ENCODE data around the gene SLC2A6.

Gene SLC2A6

GRCh38 chr9:133477461-133477860 is 1.4 kb downstream of the SLC2A6 start:
- no peak for DNase-seq (ENCODE audit: low read depth)

GRCh38 chr9:133476941-133477340 is 2.0 kb downstream of the SLC2A6 start:
- no peak for DNase-seq (ENCODE audit: low read depth)

- no peak for DNase-seq (ENCODE audit: low read depth)
These were observed 2.6 kb downstream of the SLC2A6 start for GRCh38 chr9:133476036-133476931.

DNA sequence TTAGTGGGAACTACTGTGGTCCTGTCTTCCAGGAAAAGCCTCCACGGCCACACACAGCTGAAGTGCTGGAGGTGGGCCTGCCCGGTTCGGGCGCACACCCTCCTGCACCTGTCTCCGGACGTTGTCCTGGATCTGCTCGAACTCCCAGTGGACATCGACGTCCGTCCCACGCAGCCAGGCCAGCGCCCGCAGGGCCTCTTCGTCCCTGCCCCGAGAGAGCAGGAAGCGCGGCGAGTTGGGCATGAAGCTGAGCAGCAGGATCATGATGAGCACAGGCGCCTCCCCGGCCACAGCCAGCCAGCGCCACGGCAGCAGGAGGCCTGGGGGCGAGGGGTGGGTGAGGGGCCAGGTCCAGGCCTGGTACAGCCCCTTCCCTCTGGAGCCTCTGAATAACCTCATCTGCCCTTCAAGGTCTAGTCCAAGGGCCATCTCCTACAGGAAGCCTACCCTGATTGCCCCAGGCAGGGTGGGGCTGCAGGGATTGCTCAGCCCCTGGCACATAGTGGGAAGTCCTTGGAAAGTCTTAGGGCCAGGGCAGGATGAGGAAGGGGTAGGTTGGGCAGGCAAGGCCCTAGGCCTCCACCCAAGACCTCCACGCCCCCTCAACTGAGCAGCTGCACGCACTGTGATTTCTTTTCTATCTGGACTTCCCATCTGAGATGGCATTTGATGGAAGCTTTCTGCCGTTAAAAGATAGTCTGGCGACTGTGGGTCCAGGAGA is 3.4 kb downstream of the SLC2A6 start:
- no peak for DNase-seq (ENCODE audit: low read depth)

DNA sequence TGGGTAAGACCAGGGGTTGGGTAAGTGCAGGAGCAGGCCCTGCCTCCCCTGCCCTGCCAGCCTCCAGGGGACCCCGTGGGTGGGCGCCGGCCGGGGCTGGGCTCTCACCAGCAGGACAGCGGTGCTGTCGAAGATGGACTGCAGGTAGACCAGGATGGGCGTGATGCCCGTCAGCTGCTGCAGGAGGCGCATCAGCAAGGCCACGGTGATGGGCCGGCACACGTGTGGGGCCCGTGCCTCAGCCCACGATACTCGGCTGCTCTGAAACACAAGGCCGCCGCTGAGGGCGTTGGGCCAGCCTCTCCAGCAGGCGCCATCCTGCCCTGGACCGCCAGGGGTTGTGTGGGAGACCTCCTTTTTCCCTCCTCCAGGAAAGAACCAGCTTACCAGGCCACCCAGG is 4.0 kb downstream of the SLC2A6 start:
- no peak for DNase-seq (ENCODE audit: low read depth)

DNA sequence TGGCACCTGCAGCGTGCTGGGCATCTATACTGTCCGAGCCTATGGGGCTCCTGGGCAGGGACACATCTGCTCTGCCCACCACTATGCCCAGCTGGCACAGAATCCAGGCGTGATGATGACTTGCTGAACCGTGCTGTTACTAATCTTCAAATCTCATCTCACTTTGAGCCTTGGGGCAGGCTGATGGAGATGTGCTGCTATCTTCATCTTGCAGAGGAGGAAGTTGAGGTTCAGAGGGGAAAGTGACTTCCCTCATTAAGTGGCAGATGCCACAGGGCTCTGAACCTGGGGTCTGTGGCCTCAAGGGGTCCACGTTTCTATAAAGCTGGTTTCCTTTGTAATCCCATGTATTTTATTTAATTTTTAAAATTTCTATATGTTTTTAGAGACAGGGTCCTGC is 4.7 kb downstream of the SLC2A6 start:
- no peak for DNase-seq (ENCODE audit: low read depth)

DNA sequence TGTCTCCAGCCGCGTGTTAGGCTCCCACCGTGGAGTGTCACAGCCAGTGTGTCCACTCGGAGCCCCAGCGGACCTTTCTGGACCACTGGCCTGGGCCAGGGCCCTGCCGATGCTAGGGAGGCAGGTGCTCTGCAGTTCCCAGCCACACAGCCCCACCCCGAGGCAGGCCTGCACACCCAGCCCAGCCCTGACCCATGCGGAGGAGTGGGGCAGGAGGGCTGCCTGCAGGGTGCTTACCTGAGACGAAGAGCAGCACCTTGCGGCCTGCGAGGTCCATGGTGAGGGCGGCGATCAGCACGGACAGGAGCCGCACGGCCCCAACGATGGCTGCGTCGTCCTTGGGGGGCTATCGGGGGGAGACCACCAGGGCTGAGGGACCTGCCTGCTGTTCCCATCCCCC is 5.2 kb downstream of the SLC2A6 start:
- DNase-seq (ENCODE audit: low read depth): no peak

DNA sequence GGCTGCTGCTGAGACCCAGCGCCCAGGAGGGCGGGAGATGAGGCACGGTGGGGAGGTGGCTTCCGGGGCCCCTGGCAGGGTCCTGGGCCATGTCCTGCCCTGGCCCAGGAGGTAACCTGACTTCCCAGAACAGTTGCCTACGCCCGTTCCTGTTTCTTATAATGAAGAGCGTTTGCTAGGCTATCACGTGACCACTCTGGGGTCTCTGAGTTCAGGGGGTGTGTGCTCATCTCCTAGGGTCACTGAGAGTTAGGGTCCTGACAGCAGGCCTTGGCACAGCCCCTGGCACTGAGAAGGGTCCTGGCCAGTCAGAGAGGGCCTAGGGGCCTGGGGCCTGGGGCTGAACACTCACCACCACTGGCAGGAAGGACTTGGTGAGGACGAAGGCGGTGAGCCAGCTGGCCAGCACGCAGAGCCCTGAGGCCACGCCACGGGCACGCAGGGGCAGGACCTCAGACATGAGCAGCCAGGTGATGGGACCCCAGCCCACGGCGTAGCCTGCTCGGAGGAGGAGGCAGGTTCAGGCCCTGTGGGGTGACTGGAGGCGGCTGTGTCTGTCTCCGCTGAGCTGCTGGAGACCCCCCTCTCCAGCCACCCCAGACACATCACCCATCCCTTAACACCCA is 6.0 kb downstream of the SLC2A6 start:
- no peak for DNase-seq (ENCODE audit: low read depth)

- no peak for DNase-seq (ENCODE audit: low read depth)
These were observed 6.6 kb downstream of the SLC2A6 start for GRCh38 chr9:133472277-133472645.

- DNase-seq (ENCODE audit: low read depth): no peak
These were observed 7.2 kb downstream of the SLC2A6 start for GRCh38 chr9:133471551-133472276.

- no peak for DNase-seq (ENCODE audit: low read depth)
These were observed 7.9 kb downstream of the SLC2A6 start for GRCh38 chr9:133470988-133471387.

DNA sequence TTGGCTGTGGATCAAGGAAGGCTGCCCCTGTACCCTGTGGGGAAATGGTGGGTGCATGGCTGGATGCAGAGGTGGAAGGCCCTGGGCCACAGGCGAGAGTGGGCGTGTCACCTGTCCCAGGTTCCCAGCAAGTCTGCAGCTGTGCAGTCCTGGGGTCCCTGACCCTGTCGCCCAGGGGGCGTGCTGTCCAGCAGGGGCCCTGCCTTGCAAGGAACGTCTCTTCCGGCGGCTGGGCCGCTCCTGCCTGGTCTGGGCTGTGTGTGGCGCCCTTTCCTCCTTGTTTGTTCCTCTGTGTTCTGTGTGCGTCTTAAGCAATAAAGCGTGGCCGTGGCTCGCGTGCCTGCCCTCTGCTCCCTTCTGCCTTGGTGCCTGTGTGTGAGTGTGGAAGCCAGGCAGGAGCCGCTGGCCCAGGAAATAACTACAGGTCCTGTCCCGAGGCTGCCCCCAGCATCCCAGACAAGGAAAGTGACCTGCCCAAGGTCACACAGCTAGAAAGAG is 8.4 kb downstream of the SLC2A6 start:
- no peak for DNase-seq (ENCODE audit: low read depth)

DNA sequence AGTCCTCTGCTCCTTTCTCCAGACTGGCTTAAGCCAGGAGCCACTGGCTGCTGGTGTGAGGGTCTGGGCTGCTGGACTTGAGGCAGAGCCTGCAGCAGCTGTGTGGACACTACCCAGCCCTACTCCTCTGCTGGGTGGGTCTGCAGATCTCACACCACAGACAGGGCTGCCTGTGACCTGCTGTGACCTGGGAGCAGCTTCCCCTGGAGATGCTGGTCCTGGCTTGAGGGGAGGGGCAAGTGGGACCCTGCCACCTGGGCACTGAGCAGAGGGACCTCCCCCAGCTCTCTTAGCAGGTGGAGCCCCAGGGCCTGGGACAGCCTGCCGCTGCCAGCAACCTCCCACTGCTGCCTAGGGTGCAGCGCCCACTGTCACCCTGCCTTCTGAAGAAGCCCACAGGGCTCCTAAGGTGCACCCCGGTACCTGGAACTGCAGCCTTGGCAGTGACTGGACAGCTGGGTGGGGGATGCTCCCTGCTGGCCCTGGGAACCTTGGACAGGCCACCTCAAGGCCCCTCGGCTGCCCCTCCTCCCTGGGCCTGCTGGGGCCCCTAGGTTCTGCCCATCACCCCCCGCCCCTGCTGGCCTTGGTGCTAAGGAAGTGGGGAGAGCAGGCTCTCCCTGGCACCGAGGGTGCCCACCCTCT is 10.0 kb downstream of the SLC2A6 start:
- no peak for DNase-seq (ENCODE audit: low read depth)

DNA sequence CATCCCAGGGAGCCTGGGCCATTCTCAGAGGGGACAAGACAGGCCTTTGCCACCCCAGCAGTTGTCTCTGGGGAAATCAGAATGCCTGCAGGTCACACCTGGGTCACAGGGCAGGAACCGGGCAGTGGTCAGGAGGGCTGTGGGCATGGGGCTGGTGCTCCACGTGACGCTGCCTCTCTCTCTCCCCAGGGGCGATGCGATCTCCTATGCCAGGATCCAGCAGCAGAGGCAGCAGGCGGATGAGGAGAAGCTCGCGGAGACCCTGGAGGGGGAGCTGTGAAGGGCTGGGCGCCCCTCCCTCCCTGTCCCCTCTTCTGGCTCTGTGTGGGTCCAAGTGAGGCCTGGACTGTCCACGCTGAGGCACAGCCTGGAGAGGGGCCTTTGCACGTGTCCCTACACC is 10.5 kb downstream of the SLC2A6 start:
- DNase-seq (ENCODE audit: low read depth): no peak

DNA sequence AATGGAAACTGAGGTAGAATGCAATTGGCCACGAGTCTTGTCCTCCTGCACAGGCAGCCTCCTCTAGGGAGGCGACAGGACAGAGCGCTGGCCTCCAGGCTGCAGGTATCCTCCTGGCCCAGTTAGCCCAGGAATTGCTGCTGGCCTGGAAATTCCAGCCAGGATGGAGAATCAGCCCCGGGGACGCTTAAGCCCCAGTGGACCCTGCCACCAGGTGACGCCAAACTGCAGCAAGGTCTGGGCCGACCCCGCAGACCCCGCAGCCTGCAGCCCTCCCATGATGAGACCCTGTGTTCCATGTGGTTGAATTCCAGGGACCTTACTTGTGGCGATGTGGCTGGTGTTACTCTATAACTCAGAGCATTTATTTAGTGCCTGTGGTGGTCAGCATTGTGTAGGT is 11.8 kb downstream of the SLC2A6 start:
- DNase-seq (ENCODE audit: low read depth): no peak

GRCh38 chr9:133465984-133466383 is 12.9 kb downstream of the SLC2A6 start:
- DNase-seq (ENCODE audit: low read depth): no peak

DNA sequence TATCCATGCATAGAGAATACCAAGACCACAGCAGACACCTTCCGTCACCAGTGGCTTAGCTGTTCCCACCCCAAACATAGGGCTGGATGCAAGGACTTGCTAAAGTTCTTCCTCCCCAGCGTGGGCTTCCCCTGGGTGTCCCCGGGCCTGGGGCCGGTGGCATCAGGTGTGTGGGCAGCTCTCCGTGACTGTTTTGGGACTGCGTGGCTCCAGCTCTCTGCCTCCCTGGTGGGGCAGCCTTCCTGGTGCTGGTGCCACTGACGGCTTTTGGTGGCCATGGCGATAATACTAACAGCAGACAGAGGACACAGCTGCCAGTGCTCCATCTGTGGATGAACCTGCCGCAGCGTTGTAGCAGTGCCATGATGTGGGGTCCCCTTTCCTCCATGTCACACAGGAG is 14.3 kb downstream of the SLC2A6 start:
- no peak for DNase-seq (ENCODE audit: low read depth)

GRCh38 chr9:133463864-133464615 is 14.9 kb downstream of the SLC2A6 start:
- no peak for DNase-seq (ENCODE audit: low read depth)

DNA sequence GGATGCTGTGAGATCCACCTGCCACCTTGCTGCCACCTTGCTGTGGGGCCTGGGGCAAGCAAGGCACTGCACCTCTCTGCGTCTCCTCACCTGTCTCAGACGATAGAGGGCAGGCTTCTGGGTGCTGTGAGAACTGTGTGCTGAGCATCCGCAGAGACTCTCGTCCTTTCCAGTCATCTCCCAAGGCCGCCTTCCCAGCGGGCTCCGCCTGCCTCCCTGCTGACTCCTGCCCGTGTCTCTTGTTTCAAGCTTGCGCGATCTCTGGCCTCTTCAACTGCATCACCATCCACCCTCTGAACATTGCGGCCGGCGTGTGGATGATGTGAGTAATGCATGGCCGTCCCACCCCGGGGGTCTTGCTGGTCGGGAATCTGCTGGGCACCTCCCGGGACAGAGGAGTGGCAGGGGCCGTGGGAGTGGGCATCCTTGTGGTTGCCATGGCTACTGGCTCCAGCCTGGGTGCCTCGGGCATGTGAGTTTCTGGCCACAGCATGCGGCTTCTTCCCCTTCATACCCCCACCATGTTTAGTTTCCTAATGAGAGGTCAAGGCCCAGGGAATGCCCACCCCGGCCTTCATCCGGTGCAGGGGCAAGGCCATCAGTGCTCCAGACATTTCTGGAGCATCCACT is 15.6 kb downstream of the SLC2A6 start:
- DNase-seq (ENCODE audit: low read depth): peak; percentile 12

DNA sequence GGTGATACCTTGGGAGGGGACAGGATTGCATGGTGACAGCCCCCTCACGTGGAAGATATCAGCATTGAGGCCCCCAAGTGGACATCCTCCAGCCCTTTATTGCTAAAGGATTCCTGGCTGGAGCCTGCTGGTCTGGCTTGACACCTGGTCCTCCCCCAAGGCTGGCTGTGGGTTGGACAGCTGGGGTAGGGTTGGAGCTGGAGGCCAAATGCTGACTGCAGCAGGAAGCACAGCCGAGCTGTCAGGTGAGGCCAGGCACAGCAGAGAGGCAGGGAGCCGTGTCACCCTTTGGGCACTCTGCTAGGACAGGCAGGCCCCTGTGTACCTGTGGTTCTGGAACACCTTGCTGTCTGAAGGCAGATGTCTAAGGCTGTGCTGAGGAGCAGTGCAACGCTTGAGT is 16.9 kb downstream of the SLC2A6 start:
- DNase-seq (ENCODE audit: low read depth): no peak
